NCI-H2029 treated with DMSO at 0.1 percent for 48 hours (cell line): ENCODE data around the gene SLC44A4.

Experiments
- DNase-seq: peaks from one replicate; lab custom pipeline; 2025; lab: John Stamatoyannopoulos, UW

Gene SLC44A4

DNA sequence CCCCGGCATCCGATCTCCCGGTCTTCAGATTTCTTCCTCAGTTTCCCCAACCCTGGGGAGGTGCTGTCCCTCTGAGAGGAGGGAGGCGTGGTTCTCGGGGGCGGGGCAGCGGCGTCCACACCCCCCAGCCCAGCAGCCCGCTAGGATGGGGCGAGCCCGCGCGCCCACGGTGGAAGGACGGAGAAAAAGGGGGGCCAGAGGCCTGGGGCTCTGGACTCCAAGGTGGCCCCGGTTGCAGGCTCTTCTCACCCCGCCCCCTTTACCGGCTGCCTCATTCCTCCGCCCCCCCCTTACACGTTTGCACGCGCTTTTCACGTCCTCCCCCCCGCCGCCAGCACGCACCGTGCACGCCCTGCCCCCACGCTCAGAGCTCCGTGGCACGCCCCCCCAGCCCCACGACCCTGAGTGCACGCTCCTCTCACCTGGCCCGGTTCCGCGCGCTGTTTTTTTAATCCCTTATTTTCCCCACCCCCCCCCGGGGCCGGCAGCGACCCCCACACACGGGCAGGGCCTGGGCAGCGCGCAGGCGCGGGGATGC is 22.7 kb upstream of the SLC44A4 start:
- DNase-seq = no peak

DNA sequence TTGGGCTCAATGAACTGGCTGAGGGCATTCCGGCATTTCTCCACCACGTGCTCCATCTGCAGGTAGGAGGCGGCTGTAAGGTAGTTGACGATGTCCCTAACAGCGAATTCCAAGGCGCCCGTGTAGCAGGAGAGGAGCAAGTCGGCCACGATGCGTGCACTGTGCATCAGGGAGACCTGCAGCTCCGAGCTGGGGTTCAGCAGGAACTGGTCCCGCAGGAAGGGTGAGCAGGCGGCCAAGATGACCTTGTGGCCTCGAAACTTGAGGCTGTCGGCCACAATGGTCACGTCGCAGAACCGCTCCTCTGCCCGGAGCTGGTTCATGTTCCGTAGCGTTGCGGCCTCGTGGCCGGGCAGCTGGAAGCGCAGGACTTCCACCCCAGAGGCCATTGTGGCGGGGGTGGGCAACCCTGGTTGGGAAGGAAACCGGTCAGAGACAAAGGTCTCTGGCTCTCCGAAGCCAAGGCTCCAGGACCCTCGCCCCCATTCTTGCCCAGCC is 22.2 kb upstream of the SLC44A4 start:
- no peak for DNase-seq

DNA sequence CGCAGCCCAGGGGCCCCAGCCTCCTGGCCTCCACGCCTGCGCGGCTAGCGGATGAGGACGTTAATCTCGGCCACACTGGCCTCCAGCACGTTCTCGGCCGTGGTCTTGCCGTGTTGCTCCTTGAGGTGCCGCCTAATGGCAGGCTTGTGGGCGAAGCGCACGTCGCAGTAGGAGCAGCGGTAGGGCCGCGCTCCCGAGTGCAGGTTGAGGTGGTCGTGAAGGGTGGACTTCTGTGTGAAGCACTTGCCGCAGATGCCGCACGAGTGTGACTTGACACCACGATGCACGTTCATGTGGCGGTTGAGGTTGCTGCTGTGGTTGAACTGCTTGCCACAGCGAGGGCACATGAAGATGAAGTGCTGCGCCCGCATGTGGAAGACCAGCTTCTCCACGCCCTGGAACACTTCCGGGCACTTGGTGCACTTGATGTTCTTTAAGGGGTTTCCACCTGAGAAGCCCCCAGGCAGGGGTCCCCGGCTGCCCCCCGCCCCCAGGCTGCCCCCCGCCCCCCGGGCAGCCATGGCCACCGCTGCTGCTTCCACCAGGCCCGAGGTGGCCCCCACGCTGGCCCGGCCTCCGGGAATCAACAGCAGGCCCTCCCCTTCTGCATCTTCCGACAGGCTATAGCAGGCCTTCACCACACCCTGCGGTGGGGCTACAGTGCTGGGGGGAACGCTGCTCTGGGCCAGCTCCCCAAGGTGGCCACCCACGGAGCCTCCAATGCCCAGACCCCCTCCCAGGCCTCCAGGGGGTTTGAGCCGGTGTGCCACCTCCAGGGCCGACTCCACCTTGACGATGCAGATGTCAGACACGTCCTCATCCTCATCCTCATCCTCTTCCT is 21.3 kb upstream of the SLC44A4 start:
- no peak for DNase-seq

DNA sequence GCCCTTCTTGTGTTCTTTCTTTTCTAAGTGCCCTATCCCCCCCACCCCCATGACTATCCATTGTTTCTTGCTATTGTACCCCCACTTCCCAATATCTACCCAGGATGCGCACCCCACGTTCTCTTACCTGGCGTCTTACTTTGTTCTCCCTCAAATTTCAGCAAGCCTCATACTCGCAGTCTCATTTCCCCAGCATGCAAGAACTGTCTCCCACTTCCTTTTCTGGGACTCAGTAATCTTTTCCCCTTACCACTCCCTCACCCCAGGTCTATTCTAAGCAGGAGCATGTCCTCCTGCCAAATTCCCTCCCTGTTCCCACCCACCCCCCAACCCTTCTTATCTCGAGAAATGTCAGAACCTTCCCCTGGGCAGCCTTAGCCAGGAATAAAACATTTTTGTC is 20.4 kb upstream of the SLC44A4 start:
- DNase-seq = no peak

DNA sequence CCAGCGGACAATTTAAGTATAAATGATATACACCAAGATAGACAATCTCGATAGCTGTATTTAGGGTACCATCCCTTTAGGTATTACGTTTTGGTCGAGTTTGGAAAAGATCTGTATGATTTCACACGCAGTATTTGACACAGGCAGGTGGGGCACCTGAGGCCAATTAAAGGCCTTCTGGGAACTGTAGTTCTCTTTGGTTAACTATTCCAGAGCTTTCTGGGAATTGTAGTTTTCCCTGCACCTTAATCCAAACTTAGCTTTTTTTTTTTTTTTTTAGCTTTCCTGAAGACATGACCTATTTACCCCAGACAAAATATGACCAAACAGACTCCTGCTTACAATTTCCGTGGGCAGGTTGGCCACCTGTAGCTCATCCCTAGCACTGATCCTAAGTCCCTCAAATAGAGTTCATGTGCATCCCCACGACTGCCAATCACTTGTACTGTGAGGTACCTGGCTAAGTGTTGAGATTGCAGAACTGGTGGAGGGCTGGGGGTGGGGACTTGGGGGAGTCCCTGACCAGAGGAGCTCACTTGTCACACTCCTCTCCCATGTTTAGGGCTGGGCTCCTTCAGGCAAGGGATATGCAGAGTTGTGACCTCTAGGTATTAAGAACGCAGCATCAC is 19.7 kb upstream of the SLC44A4 start:
- DNase-seq = peak; percentile 59

DNA sequence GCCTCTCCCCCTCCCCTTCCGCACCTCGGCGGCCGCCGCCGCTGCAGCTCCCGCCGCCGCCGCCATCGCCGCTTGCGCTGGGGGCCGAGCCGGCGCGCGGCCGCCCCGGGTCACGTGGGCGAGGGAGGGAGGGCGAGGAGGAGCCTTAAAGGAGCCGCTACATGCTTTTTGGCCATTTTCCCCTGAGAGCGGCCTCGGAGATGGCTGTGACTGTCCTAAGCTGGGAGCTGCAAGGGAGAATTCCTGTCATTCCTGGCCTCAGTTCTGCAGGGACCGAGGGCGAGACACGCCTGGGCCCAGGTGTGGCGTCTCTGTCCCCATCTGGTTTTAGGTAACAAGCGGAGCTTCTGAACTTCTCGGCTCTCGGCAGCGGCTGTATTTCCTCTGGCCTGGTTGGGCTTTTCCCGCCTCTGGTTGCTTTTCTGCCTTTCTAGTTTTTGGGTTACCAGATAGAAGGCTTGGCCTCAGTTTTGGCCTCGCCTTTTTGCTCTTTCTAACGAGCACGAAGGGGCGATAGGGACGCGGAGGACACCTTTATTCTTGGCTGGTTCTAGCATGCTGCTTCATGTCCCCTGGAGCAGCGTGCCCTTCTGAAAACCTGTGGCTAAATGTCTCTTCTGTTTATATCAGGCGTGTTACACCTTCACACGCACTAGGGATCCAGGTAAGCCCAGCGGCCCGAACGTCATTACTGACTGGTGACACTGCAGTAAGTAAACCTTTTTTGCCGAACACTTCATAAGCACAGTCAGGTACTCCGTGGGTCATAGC is 19.0 kb upstream of the SLC44A4 start, which contains the start of gene EHMT2:
EHMT2 (minus strand) TSS at position 87 of the 771 bp plus-strand sequence; CDS start at position 66, 21 bp downstream.
- peak; percentile 48 for DNase-seq

DNA sequence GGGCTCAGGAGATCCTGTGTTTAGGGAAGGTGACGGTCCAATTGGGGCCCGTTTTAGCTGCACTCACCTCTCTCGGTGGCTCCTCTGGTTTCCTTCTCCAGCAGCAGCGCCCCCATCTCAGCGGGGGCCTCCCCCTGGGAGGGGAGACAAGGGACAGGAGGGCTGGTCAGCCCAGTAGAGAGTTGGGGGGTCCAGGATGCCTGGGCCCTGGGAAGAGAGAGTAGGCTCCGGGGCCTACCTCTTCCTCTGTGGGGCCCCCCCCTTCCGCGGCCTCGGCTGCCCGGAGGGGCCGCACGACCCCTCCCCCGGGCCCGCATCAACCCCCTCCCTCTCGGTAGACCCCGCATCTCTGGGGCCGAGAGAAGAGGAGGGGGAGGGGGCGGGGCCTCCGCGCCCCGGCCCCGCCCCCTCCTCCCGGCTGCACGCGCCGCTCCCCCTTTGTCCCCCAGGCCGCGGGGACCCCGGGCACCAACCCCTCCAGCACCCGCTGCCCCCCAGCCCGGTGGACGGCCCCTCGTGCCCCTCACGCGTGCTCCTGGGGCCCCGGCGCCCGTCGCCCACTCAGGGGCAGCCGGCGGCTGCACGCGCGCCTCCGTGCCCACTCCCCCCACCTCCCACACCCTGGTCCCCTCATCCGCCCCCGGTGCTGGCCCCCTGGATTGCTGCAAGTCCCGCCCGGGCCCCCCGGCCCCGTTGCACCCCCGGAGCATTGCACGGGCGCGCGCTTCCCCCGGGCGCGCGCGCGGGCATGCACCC is 18.2 kb upstream of the SLC44A4 start:
- no peak for DNase-seq

DNA sequence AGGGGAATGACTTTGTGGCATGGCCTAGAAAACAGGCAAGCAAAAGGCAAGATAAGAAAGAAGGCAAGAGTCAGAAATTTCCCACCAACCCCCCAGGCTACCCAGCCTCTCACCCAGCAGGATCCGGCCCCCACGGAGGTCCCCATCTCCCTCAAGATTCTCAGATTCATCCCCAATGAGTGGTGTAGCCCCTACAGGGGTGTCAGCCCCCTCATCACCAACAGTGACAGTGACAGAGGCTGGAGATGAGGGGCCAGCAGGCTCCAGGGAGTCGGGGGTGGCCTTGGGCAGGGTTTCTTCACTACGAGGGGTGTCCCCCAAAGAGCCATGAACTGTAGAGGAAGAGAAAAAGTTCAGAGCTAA is 17.7 kb upstream of the SLC44A4 start:
- no peak for DNase-seq

DNA sequence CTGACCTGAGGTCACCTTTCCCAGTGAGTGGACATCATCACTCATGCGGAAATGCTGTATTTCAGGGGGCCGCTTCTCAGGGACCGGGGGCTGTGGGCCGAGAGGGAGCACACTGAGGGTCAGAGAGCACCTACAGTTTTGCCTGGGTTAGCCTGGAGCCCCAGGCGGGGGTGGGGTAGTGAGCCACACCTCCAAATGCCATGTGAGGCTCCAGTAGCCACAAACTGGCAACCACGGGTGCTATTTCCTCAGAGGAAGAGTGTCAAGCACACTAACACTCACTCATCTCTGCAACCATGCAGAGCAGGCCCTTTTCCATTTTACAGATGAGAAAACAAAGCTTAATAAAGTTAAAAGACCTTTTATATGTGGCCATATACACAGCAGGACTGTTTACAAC is 14.0 kb upstream of the SLC44A4 start:
- DNase-seq = no peak

DNA sequence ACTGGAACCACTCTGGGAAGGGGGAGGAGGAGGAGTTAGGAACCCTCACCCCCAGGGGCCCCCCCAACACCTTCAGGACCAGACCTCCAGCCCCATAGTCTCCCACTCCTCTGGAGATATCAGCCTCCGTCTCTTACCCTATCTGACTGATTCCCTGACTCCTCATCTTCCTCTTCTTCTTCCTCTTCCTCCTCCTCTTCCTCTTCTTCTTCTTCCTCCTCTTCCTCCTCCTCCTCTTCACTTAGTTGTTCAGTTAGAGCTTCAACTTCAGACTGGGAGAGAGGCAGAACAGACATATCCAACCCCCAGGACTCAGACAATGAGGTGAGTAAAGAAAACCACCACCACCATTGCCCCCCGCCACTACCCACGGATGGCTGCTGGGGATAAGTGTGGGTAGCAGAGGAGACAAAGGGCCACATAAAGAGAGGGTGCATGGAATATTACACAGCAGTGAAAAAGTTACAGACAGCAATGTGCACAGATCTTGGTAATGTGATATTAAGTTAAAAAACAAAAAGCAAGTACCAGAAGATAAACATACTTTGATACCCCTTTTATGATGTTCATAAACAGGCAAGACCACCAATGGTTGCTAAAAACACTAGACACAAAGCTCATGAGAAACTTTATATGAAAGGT is 10.7 kb upstream of the SLC44A4 start:
- DNase-seq = no peak

DNA sequence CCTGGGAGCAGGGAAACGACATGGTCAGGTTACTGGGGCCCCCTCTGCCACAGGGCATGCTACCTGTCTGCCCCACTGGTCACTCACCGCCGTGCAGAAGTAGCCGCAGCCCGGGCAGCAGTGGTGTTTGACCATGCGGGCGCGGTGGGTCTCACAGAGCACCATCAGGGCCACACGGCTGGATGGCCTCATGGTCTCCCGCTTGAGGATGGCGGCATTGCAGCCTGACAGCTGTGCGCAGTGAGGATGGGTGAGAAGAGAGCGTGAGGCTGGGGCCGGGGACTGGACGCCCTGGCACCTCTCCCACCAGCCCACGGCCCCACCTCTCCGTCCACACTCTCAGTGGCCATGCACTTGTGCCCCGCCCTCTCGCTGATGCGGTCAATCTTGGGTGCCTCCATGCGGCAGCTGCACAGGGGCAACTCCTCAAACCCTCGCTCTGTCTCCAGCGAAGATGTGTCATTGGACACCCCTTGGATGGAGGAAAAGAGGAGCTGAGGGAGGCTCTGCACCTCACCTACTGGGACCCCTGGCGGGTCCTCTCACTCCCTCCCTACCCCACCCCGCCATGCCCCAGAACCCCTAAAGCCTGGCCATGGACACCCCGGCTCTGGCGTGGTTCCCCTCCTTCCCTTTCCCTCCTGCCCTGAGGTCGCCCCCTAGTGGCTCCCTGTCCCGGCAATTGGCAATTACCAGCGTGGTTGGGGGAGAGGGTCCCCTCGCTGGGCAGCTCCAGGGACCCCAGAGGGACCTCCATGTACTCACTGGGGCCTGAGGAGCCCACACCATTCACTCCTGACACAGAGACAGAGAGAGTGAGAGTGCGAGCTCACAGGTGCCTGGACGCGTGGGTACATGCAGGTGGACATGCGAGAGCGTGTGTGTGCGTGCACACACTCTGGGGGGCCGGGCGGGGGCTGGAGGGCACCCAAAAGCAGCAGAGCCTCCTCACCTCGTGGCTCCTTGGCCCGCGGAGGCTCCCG is 9.8 kb upstream of the SLC44A4 start:
- no peak for DNase-seq

DNA sequence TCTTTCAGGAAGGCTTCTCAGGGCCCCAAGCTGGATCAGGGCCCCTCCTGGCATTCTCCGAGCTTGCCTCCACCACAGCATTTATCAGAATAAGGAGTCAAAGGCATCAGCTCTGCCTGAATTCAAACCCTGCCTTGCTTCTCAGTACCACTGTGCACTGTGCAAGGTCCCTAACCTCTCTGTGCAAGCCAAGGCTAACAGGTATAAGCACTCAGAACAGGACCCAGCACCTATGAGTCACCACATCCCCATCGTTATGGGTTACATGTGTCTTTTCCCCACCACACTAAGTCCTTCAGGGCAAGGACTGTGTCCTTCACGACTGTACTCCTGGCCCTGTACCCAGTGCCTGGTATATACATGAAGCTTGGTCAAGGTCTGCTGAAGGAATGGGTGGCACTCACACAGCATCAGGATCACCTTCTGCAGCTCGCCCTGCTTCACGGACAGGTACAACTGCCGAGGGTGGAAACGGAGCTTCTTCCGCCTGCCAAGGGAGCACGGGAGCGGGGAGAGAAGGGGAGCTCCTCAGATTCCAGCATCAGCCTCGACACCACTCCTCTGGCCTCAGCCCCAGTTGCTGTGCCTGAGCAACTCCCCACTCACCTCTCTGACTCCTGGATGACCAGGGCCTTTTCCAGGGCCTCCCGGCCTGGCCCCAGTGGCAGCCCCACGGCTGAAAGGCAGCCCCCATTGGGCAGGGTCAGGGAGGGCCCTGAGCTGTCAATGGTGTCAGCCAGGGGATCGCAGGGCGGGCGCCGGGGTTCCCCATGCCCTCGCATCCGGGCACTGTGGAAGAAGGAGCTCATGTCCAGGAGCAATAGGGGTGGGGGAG is 8.6 kb upstream of the SLC44A4 start:
- no peak for DNase-seq

DNA sequence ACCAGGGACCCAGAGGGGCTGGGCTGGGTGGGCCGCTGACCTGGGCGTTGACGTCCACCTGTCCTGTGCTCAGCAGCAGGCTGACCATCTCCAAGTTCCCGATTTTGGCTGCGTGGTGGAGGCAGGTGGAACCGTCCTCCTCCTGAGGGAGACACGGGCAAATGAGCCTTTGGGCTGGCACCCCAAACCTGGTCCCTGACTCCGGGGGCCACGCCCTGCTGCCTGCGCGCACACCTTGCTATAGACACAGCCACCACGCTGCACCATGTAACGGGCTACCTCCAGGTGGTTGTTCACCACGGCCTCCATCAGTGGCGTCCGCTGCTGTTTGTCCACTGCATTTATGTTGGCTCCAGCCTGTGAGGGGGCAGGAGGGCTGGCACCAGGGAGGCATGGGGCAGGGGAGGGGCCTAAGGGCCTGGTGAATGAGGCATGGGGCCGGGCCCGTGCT is 7.8 kb upstream of the SLC44A4 start:
- DNase-seq = no peak

DNA sequence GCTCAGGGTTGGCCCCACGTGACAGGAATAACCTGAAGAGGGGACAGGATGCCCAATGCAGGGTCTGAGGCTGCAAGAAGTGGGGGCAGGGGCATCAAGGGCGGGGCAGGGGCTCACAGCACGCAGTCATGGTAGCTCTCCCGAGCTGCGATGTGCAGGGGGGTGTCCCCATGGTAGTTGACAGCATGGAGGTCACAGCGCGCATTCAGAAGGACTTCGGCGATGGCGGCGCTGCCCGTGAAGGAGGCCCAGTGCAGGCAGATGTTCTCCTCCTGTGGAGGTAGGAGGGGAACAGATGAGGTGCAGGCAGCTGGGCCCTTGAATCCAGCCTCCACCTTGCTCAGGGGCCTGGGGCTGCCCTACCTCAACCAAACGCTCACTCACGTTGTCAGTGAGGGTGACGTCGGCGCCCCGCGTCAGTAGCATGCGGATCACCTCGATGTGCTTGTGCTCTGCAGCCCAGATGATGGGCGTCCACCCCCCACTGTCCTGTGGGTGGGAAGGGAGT is 5.8 kb upstream of the SLC44A4 start:
- DNase-seq = no peak

DNA sequence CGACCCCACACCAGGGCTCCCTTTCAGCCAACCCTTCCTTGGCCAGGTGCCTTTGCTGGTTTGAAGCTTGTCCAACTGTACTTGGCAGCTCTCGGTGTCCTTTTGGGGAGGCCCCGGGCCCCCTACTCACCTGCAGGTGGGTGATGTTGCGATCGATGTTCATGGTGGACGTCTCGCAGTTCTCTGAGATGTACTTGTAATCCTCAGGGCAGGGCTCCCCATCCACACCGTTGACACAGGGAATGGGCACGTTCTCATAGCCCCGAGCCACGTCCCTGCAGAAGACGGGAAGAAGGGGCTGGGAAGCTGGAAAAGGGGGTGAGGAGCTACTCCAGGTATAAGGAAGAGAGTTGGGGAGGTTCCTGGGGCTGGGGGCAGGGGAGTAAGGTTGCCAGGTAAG is 4.9 kb upstream of the SLC44A4 start:
- DNase-seq = no peak

DNA sequence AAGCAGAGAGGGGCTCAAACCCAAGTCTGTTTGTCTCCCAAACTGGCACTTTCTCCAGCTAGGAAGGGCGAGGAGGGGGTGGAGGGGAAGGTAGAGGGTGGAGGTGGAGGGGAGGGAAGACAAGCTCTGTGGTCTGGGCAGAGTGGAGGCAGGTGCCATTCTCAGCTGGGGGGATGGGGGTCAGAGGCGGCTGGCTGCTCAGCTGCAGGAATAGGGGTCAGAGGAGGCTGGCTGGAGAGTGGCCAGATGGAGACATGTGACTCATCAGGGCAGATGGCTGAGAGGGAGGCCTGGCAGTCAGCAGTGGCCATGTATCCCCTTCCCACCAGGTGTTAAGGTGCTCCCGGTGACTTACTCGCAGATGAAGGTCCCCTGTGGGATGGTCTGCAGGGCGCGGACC is 3.5 kb upstream of the SLC44A4 start:
- peak; percentile 13 for DNase-seq

DNA sequence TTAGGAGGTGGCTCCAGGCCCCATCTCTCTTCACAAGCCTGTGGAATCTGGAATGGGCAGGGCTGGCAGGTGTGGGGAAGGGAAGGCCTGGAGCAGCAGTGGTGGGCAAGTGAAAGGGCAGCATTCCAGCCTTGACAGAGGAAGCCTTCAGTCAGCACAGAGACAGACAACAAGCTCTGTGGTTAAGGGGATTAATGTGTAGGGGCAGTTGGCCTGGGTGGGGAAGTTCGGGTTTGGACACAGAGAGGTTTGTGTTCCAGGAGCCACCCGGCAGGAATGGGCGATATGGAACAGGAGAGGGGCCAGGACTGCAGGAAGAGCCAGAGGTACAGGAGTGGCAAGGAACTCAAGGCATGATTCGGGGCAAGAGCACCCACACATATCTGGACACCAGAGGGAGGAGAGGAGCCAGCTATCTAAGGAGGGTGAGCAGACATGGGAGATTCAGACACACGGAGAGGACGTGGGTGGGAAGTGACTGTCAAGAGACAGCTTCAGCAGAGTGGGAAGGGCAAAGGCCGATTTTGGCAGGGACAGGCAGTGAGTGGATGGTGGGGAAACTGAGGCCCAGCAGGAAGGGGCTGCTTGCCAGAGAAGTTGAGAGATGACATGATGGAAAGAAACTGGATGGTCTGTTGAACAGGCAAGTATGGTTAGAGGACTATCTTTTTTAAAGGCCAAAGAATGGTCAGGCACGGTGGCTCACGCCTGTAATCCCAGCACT is 2.5 kb upstream of the SLC44A4 start:
- no peak for DNase-seq

DNA sequence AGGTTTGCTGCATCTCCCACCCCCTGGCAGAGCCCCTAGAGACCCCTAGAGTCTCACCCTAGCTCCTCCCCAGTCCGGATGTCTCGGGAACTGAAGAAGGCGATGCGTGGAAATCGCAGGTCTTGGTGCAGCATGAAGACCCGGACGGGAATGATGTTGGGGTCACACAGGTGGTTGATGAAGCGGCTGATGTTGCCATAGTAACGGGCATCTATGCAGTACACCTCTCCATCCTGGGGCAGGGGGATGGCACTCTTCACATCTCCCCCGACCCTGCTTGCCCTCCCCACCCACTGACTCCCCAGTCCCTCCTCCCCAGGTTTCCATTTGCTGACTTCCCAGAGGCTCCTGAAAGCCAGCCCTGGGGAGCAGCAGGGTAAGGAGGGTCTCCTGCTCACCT is 1.8 kb upstream of the SLC44A4 start:
- DNase-seq = no peak
